DMS53 (cell line): ENCODE results near the gene DPP4.
A peak's percentile ranks its signal among the peaks of the same experiment; 100 is the strongest.

Source experiments
- DNase-seq: peaks from one replicate; lab custom pipeline; 2025; lab: John Stamatoyannopoulos, UW

DPP4 gene

DNA sequence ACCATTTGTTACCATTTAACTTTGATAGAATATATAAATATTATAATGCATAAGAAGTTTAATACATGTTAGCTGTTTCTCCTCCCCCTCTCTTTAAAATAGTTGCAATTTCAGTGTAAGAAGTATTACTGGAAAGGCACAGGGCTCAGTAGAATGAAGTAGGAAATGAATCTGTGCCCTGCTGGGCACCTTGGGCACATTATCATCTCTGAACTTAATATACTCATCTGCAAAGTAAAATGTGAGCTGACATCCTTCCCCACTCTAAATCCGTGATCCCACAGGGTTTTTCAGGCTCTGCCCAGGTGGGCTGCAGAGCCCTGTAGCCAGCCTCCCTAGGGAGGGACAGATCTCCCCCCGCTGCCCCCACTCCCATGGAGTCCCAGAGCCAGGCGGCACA, 56.8 kb downstream of the DPP4 start:
- DNase-seq, result no peak

DNA sequence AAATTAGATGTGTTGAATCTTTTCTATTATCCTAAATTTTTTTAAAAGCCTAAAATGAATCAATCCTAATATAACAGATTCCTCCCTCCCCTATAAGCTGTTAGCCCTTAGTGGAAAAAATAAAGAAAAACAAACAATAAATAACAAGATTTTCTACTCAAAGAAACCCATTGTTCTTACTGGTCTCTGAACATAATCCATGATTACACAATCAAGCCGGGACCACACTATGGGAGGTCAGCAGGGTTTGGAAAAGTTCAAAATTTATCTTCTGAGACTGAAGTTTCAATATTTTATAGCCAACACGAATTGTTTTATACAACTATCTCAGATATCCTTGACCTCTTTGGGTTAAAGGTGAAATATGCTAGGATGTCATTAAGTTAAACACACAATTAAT, 57.9 kb downstream of the DPP4 start:
- no peak for DNase-seq

DNA sequence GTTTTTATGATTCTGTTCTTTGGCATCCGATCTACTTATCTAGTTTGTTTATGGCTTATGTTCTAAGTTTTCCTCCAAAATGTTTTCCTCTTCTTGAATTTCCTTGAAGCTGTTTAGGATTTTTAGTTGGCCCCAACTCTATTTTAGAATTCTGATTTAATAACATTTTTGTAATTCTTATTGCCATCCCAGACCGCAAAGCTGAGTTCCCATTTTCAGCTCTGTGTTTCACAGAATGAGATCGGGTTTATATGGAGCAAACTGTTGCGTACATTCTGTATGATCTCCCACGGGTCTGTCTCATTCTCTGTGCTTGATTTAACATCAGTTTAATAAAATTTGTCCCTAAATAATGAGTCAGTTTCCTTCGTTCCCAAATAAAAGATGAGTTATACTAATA, 59.3 kb downstream of the DPP4 start:
- DNase-seq, result no peak

DNA sequence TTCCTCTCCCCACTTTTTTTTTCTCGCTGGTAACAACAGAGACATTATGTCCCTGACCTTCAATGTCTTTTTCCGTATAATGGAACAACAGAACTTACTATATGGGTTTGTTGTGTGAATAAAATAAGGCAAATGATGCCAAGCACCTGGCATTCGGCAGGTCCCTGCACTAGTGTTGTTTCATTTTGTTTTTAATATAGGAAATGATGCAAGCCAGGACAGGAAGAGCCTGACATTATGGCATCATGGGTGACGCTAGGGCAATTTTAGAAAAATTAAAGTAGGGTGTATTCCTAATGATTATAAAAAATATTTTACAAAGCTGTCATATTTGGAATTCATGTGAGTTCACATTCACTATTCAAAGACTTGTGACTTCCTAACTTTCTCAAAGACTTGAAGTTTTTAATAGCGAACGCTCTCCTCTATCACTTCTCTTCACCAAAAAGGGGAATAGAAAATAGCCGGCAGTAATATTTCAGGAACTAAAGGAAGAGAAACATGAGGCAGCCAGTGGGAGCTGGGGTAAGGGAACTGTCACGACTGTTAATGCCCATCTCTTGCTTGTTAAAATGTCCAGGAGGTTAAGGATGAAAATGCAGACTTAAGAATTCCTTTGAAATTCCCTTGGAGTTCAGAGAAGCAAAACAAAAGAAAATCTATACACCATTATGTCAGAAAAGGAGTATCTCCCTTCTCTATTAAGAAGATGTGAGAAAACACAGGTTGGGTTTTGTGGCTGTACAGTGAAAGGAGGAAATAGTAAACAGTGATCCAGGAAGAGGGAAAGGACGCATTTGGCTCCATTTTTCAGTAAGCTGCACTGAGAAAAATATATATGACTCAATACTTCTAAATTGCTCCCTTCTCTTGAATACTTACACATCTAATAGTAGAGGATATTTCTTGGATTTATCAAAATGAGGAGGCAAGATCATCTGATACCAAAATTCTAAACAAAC, 60.2 kb downstream of the DPP4 start:
- DNase-seq, result no peak

DNA sequence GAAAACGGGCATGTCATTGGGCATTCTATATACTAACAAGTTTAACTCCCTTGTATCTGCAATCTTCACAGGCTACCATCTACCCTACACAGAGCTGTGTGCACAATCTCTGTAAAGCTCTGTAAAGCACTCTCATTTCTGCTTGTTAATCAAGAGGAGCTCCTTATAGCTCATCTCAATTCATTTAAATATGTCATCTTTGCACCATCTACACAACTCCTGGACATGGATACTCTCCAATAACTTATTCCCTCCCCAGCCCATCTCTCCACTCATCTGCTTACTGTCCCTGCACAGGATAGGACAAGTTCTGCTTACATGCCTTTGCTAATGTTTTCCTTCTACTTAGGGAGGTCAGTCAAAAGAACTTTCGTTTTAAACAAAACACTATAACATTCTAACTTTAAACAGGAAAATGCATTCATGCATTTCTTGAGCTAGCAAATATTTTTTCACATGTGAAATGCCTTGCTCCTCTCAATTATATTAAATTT, 61.4 kb downstream of the DPP4 start:
- DNase-seq, result no peak

DNA sequence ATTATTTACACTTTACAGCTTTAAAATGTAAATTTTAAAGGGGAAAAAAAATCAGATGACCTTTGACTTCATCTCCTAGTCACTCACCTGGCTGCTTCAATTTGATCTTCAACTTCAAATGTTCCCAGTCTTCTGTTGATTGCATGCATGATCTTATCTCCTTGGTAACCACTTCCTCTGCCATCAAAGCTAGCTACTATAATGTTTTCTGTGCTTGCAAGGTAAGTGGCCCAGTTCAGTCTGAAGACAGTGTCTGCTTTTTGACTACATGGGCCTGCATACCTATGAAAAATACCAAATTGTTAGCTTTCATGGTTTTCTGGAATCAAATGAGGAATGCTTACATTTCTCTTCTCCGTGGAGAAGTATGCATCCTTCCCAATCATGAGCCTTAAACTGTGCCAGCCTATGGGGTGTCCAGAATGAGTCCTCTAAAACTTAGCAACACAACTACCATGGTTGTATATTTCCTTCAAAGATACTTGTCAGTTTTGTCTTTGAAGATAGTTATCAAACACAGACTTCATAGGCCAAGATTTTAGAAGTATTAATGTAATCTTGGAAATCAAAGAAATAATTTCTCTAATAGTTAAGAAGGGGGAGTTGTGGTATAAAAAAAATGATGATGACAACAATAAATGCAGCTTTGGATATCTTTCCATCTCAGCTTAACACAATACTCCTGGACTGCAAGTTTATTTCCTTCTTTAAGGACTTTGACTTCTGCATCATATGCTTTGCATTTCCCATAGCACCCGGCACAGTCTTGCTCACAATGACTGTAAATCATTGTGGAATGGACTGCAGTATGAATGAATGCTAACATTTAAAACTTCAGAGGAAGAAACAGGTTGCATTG, 62.1 kb downstream of the DPP4 start:
- peak; percentile 48 for DNase-seq

DNA sequence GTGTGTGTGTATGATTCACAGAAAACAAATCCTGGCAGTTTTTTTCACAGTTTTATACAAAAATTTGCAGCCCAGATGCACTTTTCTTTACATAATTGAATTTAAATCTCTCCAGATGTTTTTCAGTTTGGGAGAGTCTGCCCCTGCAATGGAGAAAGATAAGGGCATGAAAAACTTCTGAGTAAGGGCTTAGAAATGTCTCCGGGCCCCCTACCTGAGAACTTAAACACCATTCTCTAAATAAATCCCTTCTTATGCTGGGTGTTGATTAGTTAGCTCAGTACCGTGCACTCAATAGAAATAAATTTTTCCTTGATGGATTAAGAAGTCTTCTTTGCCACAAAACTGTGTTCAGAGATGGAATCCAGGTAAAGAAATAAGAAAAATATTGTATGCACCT, 64.5 kb downstream of the DPP4 start:
- no peak for DNase-seq

DNA sequence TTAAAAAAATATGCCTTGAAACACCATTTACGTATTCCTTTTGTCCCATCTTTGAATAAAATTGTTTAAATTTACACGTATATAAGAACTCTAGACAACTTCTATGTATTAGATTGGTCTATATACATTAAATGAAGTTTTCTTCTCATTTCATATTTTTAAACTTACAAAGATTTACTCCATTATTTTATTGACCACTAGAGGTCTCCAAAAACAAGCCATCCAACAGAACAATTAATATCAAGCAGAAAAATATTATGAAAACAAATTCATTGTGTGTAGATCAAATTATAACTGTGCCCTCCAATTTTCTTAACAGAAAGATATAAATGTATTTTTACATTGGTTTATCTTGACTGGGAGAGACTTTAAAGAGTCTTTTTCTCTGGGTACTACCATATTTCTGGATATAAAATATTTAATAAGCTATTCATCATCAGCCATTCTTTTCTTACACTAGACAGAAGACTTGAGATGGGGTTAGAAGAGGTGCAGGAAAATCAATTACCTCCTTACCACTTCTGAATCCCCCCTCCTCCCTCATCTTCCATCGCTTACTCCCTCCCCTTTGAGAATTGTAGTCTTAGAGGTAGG, 66.5 kb downstream of the DPP4 start:
- peak; percentile 59 for DNase-seq

DNA sequence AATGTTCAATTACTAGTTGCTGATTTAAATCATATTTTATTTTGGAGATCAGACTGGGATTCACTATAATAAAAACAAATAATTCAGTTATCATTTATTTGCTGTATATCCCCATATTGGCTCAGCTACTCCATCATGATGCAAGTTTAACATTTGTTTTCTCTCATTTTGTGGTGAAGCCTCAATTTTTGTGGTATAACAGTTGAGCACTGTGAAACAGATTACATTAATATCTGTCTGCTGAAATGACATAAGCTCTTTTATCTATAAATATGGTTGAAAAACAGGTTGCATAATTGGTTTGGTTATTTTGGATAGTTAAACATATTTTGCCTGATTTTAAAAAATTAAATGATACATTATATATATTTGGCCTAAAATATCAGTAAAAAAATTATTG, 67.7 kb downstream of the DPP4 start:
- DNase-seq, result no peak

DNA sequence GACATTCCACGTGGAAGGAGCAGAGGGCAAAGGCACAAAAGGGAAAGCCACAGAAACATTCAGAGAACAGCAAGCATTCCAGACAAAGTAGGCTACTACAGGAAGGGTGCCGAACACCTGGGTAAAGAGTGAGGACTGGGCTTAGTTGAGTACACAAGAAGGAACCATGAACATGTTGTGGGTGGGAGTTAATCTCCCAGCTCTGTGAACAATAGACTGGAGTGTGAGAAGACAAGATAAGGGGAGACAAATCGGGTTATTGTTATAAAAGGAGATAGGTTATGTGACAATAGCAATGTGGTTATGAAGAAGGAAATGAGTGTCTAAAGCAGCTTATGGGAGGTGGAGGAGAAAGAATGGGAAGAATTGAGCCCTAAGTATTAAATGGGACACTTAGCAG, 70.0 kb downstream of the DPP4 start:
- no peak for DNase-seq

DNA sequence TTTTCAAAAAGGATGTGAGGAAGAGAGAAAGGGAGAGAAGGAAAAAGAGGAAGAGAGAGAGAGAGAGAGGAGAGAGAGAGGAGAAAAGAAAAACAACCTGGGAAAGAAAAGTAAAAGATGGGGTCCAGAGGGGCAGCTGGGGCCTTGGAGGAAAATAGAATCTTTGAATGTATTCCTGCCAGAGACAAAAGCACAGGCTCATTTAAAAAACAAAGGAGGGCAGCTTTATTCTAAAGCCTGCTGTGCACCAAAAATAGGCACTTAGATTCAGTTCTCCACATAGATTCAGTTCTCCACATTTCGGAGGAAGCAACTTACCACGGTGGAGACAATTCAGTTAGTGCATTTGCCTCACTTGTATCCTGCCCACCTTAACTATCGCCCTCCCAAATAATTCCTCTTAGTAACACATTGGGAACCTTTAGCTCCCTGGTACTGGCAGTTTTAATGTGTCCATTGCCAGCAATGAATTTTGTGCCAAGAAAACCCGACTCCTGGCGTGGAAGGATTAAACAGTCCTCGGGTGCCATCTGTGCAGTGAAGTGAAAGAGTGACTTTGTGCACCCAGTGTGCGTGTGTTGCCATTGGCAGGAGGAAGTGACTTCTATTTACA, 71.3 kb downstream of the DPP4 start:
- DNase-seq, result no peak

DNA sequence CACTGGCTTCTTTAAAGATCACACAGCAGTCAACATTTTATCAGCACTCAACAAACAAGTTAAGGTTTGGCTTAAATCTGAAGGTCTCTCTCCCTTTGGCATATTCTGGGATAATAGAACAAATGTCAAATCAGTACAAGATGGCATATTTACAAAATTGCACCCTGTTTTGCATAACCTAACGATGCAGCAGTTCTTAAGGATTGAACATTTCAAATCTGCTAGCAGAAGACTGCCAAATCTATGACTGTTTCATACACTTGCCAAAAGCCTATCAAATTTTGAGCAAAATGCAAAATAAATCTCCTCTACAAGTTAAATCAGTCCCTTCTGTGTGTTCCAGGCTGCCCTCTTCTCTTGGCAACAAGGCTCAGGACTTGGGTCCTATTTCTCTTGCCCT, 73.6 kb downstream of the DPP4 start:
- DNase-seq, result no peak

DNA sequence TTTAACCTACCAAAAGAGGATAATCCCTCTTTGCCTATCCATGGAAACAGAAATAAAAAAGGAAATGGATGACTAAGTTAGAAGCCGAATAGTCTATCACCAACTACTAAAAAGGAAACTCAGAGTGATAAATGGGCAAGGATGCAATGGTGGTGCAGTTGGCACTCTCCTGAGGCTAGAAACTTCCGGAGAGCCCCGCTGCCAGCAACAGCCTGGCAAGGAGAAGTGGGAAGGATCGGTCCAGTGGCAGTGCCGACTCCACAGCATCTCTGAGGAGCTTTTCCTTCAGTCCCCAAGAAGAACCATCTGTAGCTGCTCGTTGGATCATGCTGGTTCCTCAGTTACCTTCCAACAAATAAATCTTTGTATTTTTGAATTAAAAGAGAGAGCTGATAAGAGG, 74.7 kb downstream of the DPP4 start:
- no peak for DNase-seq

DNA sequence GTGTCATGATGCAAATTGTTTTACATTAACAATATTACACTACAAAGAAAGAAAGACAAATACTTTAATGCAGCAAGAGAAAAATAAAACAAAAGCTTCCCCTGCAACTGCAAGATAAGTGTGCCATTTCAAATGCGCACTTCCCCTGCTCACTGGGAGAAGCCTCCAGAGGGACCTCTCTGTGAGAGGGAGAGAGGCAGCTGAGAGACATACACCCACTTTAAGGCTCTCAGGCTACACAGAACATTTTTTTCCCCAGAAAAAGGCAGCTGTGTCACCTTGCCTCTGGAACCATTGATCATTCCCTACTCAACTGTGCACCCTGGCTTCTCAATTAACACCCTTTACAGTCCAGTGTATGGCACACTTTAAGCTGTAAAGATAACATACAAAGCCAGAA, 75.2 kb downstream of the DPP4 start:
- DNase-seq, result no peak

DNA sequence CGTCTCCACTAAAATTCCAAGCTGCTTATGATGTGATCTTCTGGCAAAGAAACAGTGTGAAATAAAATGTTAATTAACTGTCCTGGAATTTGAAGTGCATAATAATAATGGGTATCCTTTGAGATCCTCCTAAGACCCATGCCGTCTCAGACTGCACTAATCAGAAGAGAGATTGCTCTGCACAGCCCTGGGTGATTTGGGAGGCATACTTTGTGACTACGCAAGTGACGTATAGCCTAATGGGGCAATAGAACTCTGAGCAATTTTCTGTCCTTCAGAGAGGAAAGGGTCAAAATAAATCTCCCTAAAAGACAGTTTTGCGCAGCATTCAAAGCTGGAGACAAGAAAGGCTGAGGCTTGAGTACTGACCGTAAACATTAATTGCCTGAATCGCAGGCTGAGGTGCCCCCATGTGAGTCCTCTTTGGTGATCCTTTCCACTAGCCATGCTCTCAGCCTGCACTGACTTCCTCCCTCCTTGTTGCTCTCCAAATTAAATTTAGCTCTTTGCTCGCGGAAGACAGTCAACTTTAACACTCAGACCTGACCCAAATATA, 76.0 kb downstream of the DPP4 start:
- DNase-seq, result no peak

DNA sequence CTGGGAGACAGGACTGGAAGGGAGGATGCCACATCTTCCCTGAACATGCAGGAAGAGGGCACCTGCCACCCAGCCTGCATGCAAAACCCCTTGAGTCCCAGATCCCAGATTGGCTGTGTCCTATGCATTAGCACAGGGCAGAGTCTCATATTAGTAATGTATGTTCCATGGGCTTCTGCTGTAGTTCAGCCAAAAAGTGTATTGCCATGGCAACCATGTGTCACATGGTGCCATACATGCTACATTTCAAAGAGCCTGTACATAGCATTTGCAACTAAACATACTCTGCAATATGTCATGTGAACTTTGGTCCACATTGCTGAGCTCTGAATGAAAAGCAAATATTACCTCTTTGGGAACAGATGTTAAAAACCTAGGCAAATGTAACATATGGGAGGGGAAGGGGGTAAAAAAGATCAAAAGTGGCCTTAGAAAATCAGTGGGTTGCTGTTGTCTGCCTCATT, 78.4 kb downstream of the DPP4 start:
- peak; percentile 79 for DNase-seq

DNA sequence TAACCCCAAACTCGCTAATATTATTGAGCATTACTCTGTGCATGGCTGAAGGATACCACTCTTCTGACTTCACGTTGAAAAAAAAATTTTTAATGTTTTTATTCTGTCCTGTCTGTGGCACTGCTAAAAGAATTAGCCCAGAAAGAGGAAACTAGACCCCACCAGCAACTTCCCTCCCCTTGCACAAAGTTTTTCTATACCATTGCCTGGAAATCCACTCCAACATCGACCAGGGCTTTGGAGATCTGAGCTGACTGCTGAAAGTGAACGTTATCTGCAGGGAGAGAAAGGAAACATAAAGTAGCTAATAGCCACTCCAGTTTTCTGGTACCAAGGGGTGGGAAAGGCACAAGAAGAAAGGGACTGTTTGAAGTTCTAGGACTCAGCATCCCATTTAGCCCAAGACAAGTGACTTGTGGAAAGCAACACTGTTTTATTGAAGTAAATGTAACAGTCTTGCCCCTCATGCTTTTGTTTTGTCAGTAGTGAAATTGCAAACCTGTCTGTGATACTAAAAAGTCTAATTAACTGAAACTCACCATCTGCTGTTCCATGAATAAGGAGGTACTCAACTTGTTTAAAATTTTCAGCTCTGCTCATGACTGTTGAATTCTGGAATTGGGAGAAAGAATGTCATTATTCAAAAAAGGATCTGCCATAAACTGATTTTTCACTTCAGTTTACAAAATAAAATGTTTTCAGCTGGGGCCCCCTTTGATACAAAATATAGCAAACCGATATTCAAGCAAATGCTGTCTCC, 79.1 kb downstream of the DPP4 start:
- no peak for DNase-seq

DNA sequence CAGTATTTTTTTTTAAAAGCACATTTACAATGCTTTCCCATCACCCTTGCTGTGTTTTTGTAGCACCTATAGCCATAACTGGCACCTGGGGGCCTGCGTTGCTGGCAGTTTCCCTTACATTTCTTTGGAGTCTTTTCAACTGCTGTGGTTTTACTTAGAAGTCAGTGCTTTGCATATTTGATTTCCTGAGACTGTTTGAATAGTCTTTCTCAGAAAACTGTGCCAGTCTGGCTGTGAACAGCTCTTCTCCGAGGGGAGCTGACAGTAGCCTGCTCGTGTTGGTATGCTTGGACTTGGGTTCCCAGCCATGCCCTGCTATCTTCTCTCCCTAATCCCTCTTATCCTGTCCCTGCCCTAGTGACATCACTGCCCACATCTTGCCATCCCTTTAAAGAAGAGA, 81.5 kb downstream of the DPP4 start:
- DNase-seq, result no peak

DNA sequence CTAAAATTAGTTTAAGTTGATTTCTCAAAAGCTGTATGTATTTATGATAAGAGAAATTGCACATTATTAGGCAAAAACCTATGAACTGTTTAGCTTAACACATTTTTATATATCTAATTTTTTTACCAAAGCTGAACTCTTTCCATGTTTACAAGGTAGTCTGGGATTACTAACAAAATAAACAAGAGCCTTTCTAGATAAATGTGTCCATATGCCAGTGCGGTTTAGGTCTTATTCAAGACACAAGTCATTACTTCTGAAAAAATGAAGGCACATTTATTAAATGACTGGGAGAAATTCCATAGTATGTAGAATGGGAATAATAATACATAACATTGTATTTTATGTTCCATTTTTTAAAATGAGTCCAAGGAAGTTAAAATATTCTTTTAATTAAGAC, 82.0 kb downstream of the DPP4 start:
- DNase-seq, result no peak

DNA sequence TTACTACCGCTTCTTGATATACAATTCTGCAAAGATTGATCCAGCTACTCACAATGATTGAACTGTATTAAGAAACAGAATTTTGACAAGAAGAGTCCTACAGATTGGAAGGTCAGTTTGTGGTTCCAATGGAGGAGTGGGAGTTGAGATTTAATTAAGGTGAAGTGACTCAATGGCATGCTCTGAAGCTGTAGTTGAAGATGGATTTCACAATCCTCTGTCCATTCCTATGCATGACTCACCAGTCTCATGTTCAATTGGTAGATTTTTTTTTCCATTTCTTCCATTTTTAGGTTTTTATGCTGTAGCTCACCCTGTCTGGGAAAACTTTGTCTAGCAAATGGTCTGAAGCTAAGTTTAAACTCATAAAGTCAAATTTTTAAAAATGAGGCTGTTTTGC, 83.3 kb downstream of the DPP4 start:
- DNase-seq, result no peak

DNA sequence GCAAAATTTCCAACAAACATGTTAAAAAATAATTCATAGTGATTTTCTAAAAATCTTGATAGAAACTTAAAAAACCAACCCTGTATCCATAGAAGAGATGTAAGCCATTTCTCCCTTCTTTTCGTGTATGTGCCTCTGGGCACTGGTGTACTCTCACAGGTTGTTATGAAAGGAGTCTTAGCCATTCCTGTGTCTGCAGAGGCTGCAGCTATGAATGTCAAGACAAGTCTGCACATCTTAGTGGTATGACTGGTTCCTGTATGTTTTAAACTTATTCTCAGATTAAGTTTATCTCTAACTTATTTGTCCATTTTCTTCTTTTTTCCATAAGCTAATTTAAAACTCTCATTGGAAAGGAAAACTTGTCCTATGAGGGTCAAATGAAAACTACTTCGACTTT, 84.0 kb downstream of the DPP4 start:
- DNase-seq, result no peak
